ENCODE data around the gene TNFRSF21.

The TNFRSF21 gene

DNA sequence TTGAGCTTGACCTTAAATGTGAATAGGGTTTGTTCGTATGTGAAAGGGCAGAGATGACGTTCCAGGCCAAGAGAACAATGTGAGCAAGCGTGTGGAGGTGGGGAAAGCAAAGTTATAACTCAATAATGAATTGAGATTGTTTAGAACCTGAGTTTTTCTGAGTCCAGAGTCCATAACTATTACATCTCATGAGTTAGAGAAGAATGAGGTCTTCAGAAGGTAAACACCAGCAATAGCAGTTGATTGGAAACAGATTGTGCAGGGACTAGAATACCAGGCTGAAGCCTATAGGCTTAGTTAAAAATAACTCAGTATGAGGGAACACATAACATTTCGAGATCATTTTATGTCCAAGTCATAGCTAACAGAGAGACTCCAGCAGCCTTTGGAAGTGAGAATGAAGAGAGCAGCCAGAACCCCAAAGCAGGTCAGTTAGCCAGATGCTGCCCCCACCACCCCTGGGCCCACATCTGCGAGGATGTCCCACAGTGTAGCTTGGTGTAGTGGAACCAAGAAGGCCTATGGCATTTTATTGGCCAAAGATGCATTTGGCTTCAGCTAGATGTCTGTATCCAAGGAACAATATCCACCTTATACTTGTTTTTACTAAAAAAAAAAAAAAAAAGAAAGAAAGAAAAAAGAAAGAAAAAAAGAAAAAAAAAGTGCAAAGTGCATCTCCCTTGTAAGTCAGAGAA, 121.7 kb downstream of the TNFRSF21 start:
- Histone ChIP-seq H3K9me3 (ENCODE audit: control insufficient read depth in 1 of 2, low read length in 2 of 2) (no peaks in the 10 kb centered on the region), H3K4me3 (ENCODE audit: low read depth in 1 of 2, low read length in 2 of 2) (no peak overlapping the region), H3K4me1 (ENCODE audit: control insufficient read depth in 1 of 2, insufficient read depth in 2 of 2, low read length in 2 of 2) (peaks cover 0 to 11% of the 10 kb centered on the region in 2 donors), H3K27me3 (ENCODE audit: control insufficient read depth in 1 of 2, insufficient read depth in 2 of 2, low read length in 2 of 2) (no peaks in the 10 kb centered on the region), H3K36me3 (ENCODE audit: control insufficient read depth in 1 of 2, insufficient read depth in 2 of 2, low read length in 2 of 2) (no peaks in the 10 kb centered on the region), H3K9ac (ENCODE audit: low read depth in 1 of 2, low read length in 2 of 2) (no peak overlapping the region), H3K27ac (ENCODE audit: low read depth, low read length) (no peak overlapping the region)

DNA sequence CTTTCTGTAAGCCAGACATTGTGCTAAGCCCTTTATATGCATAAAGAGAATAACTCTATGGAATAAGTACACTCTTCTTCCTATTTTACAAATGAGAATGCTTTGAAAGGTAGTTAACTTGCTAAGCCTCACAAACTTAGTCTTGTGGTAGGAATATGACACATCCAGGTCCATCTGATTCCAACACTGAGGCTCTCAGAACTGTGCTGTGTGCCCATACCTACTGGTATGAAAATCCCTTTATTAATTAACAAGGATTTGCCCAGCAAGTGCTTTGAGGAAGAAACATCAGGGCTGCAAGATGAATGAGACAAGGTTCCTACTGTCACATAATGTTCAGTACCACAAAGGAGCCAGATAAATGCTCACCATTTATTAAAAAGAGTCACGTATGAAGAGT, 122.6 kb downstream of the TNFRSF21 start:
- peaks cover 0 to 16% of the 10 kb centered on the region in 2 donors for H3K4me1 ChIP-seq (ENCODE audit: control insufficient read depth in 1 of 2, insufficient read depth in 2 of 2, low read length in 2 of 2)
- no peaks in the 10 kb centered on the region for H3K36me3 ChIP-seq (ENCODE audit: control insufficient read depth in 1 of 2, insufficient read depth in 2 of 2, low read length in 2 of 2)
- no peak overlapping the region for H3K9ac ChIP-seq (ENCODE audit: low read depth in 1 of 2, low read length in 2 of 2)
- no peaks in the 10 kb centered on the region for H3K27me3 ChIP-seq (ENCODE audit: control insufficient read depth in 1 of 2, insufficient read depth in 2 of 2, low read length in 2 of 2)
- no peaks in the 10 kb centered on the region for H3K9me3 ChIP-seq (ENCODE audit: control insufficient read depth in 1 of 2, low read length in 2 of 2)
- no peak overlapping the region for H3K4me3 ChIP-seq (ENCODE audit: low read depth in 1 of 2, low read length in 2 of 2)
- no peak overlapping the region for H3K27ac ChIP-seq (ENCODE audit: low read depth, low read length)

DNA sequence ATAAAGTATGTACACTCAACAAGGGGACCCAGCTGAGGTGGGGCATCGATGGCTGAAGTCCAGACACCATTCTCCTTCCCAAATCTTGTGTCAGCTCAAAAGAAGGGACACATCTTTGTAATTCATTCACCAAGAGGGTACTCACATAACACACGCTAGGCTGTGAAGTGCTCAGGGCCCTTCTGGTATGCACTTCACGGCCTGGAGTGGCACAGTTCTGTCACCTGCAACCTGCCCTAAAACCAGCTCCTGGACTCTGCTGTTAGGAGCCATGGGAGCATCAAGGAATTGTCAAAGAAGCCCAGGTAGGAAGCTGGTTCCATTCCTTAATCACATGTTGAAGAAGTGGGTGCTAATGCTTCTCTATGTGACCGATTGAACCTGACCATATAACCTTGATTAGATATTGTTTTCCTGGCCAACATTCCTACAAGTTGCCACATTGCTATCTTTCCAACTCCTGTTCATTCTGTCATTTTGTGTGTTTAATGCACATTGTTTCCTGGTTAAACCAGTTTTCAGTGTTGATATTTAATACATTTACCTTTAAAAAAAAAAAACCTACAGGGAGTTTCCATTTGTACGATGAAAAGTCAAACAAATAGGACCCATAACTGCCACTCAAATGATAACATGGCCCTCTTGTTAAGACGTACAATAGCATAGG, 127.3 kb downstream of the TNFRSF21 start:
- Histone ChIP-seq H3K27ac (ENCODE audit: low read depth, low read length) (no peak overlapping the region), H3K27me3 (ENCODE audit: control insufficient read depth in 1 of 2, insufficient read depth in 2 of 2, low read length in 2 of 2) (no peaks in the 10 kb centered on the region), H3K9me3 (ENCODE audit: control insufficient read depth in 1 of 2, low read length in 2 of 2) (no peaks in the 10 kb centered on the region), H3K4me1 (ENCODE audit: control insufficient read depth in 1 of 2, insufficient read depth in 2 of 2, low read length in 2 of 2) (peaks cover 0 to 6% of the 10 kb centered on the region in 2 donors), H3K4me3 (ENCODE audit: low read depth in 1 of 2, low read length in 2 of 2) (no peak overlapping the region), H3K36me3 (ENCODE audit: control insufficient read depth in 1 of 2, insufficient read depth in 2 of 2, low read length in 2 of 2) (no peaks in the 10 kb centered on the region), H3K9ac (ENCODE audit: low read depth in 1 of 2, low read length in 2 of 2) (no peak overlapping the region)

DNA sequence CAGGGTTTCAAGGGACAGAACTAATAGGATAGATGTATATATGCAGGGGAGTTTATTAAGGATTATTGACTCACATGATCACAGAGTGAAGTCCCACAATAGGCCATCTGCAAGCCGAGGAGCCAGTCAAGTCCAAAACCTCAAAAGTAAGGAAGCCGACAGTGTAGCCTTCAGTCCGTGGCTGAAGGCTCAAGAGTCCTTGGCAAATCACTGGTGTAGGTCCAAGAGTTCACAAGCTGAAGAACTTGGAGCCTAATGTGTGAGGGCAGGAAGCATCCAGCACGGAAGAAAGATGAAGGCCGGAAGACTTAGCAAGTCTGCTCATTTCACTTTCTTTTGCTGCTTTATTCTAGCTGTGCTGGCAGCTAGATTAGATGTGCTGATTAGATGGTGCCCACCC, 128.0 kb downstream of the TNFRSF21 start:
- no peaks in the 10 kb centered on the region for H3K36me3 ChIP-seq (ENCODE audit: control insufficient read depth in 1 of 2, insufficient read depth in 2 of 2, low read length in 2 of 2)
- no peaks in the 10 kb centered on the region for H3K9me3 ChIP-seq (ENCODE audit: control insufficient read depth in 1 of 2, low read length in 2 of 2)
- H3K9ac ChIP-seq (ENCODE audit: low read depth in 1 of 2, low read length in 2 of 2): no peak overlapping the region
- H3K4me3 ChIP-seq (ENCODE audit: low read depth in 1 of 2, low read length in 2 of 2): no peak overlapping the region
- H3K27ac ChIP-seq (ENCODE audit: low read depth, low read length): no peak overlapping the region
- H3K27me3 ChIP-seq (ENCODE audit: control insufficient read depth in 1 of 2, insufficient read depth in 2 of 2, low read length in 2 of 2): no peaks in the 10 kb centered on the region
- H3K4me1 ChIP-seq (ENCODE audit: control insufficient read depth in 1 of 2, insufficient read depth in 2 of 2, low read length in 2 of 2): peaks cover 0 to 6% of the 10 kb centered on the region in 2 donors
